ENCODE data around the gene PNCK.

The PNCK gene

DNA sequence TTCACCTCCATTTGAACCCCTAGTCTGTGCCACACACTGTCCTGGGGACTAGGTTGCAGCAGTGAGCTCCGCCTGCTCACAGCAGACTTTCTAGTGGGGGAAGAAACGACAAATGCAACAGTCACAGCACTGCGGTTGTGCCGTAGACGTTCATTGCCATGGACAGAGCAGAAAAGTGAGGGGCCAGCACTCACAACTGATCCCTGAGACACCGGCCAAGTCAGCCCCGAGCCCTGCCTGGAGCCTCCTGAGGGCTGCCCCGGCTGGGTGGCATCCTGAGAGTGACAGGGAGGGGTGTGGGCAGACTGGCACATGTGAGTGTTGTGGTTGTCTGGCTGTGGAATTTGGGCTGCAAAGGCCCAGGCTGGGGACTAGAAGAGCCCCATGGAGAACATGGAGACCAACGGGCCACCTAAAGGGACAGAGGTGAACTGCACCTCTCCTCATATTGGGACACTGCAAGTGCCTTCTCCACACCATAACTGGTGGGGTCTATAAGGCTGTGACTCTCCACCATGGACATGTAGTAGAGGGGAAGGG lies 22.0 kb downstream of the PNCK start:
- no peak for DNase-seq

DNA sequence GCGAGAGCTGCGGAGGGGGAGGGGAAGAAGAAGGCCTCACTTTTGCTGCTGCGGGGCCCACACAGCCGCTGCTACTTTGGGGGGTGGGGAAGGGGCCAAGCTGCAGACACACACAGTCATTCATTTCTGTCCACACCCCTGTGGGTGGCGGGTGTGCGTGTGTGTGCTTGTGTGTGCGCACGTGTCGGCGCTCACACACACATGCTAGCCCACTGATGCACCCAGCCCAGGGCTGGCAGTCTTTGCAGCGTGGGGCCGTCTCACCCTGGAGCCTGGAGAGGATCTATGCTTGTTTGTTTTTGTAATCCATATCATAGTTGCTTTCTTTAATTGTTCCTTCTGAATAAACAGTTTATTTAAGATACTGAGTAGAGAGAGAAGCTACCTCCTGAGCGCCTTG lies 22.7 kb downstream of the PNCK start:
- no peak for DNase-seq

DNA sequence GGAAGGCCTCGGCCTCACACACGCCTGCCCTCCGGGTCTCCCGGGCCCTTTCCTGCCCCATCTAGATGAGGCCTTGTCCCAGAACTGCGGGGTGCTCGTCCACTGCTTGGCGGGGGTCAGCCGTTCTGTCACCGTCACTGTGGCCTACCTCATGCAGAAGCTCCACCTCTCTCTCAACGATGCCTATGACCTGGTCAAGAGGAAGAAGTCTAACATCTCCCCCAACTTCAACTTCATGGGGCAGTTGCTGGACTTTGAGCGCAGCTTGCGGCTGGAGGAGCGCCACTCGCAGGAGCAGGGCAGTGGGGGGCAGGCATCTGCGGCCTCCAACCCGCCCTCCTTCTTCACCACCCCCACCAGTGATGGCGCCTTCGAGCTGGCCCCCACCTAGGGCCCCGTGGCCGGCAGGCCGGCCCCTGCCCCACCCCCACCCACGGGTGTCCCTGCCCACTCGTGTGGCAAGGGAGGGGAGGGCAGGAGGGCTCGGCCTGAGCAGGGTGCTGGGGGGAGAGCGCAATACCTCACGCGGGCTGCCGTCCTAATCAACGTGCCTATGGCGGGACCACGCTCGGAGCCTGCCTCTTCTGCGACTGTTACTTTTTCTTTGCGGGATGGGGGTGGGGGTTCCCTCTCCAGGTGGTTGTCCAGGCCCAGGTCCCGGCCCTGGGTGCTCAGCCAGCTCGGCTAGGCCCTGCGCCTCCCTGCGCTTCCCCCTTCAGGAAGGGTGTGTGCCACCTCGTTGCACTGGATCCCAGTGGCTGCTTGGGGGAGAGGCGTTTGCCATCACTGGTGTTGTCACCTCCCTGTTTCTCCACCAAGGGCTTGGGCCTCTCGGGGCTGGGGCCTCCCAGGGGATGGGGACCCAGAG lies 23.5 kb downstream of the PNCK start:
- DNase-seq = no peak

DNA sequence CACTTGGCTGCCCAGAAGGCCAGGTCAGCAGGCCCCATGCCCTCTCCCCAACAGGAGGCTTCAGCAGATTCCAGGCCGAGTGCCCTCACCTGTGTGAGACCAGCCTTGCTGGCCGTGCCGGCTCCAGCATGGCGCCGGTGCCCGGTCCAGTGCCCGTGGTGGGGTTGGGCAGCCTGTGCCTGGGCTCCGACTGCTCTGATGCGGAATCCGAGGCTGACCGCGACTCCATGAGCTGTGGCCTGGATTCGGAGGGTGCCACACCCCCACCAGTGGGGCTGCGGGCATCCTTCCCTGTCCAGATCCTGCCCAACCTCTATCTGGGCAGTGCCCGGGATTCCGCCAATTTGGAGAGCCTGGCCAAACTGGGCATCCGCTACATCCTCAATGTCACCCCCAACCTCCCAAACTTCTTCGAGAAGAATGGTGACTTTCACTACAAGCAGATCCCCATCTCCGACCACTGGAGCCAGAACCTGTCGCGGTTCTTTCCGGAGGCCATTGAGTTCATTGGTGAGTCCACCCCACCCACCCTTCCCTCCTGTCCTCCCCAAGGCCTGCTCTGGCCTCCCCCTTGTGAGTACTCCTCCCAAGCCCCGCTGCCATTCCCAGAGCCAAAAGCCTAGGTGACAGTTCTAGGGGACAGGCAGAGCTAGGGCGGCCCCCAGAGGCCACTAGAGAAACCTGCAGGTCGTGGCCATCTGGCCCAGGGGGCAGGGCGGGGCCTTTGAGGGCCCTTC lies 24.3 kb downstream of the PNCK start:
- DNase-seq = no peak

DNA sequence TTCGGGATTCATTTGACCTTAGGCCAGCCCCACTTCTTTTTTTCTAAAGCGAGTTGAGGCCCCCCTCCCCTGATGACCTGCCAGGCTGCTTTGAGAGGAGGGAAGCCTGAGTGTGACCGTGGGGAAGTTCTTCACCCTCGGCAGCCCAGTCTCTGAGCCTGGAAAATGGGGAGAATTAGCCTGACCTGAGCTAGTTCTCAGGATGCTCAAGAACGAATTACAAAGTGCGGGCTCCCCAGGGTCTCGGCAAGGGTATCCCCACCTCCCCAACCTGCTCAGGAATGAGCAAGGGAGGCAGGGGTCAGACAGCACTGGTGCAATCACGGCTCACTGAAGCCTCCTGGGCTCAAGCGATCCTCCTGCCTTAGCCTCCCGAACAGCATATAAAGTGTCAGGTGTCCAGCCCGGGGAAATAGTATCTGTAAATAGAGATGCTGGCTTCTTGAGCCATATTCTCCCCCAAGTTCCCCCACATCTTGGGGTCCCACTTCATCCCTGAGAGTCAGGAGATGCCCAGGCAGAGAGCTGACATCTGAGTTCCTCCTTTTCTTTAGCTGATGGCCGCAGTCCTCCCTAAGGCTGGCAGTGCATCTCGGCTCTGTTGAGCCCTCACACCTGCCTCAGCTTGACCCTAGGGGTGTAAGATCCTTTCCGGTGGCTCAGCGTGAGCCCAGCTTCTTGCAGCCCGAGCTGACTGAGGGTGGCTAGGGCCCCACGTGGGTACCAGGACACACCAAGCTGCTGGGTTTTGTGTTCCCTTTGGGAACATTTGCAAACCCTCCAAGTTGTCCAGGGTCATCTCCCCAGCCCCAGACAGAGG lies 25.0 kb downstream of the PNCK start:
- no peak for DNase-seq

DNA sequence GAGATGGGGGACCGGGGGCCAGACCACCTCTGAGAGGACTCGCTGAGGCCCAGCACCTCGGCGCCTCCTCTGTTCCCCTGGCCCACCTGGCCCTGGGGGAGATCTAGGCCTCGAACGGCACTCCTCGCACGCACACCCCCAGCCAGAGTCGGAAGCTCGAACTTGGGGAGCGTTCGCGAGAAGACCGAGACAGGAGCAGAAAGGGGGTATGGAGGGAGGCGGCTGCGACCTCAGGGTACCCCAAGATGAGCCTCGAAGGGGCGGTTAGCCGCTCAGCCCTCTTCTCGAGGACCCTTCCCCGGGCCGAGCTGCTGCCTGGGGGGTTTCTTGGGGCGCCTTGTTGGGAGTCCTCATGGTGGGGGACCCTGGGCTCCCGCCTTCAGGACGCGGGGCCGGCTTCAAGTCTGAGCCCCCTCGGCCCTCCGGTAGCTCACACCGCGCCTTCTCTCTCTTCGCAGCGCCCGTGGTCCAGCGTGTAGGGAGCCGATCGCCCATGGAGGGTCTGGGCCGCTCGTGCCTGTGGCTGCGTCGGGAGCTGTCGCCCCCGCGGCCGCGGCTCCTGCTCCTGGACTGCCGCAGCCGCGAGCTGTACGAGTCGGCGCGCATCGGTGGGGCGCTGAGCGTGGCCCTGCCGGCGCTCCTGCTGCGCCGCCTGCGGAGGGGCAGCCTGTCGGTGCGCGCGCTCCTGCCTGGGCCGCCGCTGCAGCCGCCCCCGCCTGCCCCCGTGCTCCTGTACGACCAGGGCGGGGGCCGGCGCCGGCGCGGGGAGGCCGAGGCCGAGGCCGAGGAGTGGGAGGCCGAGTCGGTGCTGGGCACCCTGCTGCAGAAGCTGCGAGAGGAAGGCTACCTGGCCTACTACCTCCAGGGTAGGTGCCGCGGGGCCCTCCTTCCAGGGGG lies 25.9 kb downstream of the PNCK start:
- no peak for DNase-seq

DNA sequence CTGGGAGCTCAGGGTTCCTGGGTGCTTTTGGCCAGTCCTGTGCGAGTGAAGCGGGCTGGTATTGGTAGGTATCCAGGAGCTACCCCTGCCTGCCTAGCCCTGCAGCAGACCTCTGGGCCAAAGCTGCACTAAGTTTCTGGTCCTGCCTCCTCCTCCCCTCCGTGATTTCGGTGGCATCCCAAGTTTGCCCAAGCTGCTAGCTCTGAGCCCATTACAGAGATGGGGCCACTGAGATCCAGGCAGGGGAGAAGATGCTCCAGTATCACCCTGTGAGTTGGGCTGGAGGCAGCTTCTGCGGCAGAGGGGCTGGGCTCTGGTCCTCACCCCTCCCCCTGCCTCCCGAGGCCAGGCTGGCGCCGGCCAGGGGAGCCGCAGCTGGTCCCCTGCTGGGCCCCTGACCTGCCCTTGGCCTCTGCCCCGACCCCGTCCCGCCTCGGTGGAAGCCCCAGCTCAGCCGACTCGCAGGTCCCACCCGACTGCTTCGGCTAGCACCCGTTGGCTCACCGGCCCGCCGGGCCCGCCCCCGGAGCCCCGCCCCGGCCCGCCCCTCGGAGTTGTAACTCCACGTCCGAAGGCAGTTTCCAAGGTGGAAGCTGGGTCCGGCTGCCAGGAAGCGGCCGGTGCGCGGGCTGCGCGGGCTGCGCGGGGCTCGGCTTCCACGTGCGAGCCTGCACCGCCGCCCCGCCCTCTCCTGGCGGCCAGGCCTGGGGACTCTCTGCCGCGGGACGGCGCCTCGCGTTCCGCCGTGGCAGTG lies 26.8 kb downstream of the PNCK start, which contains the start of gene DUSP9:
TSS of gene DUSP9 (plus strand) at position 584 of the 754 bp plus-strand sequence. CDS start 751 bp downstream, outside the sequence.
- DNase-seq = no peak

DNA sequence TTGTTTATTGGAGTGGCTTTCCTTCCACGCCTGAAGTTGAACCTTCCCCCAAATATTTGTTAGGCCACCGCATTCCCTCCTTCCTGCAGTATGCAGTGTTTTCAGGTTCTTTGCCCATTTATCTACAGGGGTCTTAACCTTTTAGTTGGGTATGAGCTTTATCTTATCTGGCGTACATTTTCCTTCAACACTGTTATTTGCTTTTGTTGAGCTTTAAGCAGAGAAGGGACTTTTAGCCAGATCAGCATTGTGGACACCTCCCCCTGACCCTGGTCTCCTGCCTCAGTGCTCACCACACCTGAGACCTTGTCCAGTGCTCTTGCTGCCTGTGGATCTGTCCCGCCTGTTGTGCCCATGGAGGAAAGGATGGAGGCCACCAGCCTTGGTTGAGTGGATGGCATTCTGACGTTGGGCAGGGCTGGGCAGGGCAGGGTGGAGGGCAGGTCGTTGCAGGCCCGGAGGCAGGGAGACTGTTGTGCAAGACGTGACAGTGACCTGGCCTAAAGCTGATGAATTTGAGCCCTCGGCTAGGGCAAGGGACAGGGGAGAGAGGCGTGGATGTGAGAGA lies 27.6 kb downstream of the PNCK start:
- no peak for DNase-seq

DNA sequence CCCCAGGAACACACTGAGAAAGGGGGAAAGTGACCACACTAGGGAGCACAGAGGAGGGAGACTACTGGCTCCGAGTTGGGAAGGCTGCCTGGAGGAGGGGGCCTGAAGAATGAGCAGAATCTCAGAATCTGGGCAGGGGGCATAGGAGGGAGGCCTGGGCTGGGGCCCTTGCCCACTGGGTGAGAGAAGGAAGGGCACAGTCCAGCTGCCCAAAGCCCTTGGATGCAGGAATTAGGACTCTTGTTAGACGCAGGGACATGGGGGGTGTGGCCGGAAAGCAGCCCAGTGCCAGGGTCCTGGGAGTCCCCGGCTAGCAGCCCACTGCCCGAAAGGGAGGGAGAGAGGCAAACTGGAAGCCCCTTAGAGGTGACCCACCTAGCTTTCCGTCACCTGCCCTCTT lies 28.5 kb downstream of the PNCK start:
- no peak for DNase-seq

DNA sequence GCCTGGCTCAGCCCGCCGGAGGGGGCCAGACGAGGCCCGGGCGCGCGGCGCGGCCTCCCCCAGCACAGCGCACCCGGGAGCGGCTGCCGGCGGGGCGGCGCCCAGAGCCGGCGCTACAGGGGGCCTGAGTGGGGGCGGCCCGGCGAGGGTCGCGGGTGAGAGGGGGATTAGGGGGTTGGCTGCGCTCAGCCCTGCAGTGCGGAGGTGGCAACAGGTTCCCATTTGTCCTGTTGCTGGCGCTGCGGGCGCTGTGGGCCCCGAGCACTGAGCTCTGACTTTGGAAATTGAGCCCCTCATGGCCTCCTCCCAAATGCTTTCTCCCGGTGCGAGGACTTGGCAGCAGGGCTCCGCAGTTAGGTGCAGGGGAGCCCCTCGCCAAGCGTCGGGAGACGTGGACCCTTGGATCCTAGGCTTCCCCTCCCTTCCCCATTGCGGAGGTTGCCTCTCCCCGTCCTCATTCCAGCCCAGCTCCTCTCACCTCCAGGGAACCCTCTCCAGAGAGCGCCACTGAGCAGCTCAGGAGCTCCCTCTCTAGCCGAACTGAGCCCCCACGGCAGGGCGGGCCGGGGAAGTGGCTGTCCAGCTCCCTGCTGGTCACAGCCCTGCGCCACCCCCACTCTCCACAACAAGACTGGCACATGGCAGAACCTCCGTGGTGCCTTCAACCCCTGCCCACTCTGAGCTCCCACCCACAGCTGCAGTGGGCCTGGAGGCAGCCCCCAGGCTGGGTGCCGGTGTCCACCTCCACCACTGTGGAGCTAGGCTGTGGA lies 29.1 kb downstream of the PNCK start:
- no peak for DNase-seq

DNA sequence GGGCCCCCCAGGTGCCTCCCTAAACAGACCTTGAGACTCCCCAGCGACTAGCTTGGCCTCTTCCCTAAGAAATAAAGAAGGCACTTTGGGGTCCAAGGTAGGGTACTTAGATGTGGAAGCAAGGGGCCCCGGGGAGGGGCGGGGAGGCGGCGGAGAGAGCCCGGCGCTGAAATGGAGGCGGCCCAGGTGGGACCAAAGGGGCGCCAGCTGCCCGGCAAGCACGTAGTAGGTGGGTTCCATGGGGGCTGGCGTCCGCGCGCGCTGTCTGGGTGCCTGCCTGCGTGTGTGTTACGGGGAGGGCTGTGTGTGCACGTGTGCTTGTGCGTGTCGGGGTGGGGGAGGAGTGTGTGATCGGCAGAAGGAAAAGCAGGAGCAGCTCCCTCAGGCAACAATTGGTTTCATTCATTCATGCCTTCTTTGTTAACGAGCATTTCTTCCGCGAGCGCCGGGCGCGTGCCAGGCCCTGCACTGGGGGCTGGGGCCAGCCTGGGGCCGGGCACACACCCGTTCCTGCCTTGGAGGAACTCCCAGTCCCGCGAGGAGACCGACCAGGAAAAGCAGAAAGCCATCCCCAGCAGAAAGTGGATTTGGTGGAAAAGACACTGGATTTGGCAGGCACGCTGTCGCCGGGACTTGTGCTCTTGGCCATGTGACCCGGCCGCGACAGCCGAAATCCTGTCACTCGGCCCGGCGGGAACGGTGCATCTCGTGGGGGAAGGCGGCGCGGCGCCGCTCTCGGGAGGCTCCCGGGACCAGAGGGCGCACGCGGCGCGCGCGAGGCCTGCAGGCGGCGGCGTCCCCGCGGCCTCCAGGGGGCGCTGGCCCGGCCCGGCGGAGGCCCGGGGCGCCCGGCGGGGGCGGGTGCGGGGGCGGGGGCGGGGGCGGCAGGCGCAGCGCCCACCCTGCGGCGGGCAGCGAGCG lies 29.9 kb downstream of the PNCK start:
- DNase-seq = no peak

DNA sequence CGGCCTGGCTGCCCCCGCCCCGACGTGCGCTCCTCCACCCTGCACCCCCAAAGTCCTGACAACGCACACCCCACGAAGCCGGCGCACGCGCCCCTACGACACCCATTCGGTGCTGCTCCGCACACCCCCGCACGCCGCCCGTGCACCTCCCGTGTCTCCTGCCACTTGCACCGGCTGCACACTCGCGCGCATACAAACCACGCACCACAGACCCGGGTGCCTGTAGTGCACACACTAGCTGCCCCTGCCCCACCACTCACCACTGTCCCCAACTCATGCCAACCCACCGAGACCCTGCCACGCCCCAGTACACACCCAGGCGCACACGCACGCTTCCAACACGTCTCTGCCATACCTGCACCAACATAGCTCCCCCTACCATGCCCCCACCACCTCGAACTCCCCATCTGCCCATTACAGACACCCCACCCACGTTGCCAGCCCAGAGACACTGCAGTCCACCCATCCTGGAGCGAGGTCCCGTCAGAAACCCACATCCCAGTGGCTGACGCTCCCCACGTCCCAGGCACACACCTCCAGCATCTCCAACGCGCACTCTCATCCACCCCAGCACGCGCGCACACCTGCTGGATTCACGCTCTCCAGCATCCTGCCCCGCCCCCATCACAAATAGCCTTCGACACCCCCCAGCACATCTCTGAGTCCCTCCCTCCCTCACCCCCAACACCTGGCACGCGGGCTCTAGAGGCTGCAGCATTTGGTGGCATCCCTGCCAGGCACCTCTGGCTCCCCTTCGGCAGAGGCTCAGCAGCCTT lies 30.8 kb downstream of the PNCK start:
- DNase-seq = no peak

DNA sequence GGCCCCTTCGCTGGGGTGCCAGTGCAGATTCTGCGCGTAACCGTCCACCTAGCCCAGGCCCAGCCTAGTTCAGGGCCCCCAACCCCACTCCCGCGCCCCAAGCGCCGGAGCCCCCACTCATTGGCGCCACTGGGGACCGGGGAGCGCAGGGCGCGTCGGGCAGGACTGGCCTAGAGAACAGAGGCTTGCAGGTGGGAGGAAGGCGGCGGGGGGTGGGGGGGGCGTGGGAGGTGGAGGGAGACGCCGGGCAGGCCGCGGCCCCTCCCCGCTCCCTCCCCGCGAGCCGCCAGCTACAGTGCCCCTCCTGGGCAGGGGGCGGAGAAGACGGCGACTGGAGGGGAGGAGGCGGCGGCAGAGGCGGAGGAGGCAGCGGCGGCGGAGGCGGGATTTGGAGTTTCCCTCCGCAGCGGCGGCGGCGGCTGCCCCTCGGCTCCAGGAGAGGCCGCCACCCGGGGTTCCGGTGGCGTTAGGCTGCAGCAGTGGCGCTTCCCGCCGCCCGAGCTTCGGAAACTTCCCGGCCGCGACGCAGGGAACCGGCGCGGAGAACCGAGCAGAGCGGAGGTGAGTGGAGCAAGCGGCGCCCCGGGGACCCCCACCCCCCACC lies 31.5 kb downstream of the PNCK start:
- DNase-seq = no peak

DNA sequence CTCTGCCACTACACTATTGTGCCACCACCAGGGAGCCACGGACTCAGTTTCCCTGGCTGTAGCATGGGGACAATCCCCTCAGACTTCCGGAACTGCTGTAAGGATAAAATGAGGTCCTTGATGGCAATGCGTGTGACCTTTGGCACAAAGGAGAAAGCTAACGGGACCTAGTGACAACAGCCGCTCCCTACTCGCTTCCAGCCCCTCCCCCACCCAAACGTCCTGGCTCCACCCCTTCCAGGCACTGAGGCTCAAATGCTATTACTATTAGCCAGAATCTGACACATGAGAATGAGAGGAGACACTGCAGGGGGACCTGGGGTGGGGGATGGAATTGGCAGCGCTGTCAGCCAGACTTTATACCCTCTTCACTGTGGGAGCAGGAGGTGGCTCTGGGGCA lies 32.0 kb downstream of the PNCK start:
- DNase-seq = no peak

DNA sequence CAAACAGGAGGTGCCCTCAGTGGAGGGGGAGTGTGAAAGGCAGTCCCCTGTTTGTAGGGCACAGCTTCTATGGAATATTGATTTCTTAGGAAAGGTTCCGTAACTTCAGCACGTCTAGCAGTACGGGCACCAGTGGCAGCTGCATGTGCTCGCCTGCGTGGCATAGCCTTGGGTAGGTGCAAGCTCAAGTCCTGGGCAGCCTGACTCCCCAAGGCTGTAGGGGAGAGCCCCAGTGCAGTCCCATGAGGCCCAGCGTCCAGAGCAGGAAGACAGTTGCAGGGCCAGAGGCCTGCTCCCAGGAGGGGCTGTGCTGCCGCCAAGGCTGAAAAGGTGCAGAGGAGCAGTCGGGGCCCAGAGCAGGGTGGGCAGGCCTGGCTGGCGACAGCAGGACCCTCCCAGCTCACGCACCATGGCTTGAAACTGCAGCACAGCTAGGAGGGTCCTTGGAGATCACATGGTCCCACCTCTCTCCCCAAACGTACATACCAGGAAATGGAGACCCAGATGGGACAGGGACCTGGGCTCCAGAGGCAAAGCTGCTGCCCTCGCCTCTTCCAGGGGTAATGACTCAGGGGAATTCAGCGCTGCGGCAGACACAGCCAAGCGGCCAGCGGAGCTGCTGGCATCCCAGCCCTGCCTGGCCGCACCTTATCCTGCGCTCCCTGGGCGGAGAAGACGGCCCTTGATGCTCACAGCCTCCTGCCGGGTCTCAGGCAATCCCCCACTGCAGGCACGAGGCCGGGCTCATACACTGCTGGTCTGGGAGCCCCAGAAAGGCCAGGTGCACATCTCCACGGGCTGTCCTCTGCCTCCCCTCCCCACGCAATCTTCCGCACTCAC lies 32.7 kb downstream of the PNCK start:
- no peak for DNase-seq

DNA sequence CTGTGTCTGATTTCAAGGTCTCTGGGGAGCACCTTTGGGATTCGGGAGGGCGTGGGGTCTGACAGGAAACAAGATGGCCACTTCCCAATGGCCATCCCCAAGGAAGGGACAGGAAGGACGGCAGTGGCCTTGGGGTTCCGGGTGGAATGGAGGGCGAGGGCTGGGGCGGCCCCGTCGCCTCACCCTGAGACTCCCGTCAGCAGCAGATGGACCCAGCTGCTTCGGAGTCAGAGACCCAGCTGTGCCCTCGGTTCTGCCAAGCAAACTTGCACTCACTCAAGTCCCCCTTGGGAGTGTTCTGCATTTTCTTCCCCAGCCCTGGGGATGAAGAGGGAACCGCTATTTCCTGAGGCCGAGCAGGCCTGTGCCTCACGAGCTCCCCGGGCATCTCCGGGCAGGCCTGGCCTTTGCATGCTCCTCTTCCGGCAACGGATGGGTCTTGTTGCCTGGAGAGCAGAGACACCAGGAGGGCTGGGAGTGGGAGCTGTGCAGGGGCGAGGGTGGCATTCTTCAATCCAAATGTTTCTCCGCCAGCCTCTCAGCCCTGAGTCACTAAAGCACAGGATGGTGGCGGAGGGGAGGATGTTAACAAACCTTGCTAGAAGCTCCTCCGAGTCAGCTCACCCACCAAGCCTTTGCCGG lies 33.4 kb downstream of the PNCK start:
- DNase-seq = no peak
